Stimulated activated CD8-positive, alpha-beta memory T cell treated with anti-CD3 and anti-CD28 coated beads, Interleukin-15, amount 100 ng/mL, for 24 hours (primary cell): ENCODE data around the gene CNNM3.
"Not testable (repeated sequence)": the region's sequence is repeated elsewhere in the genome, so short reads cannot be mapped to it uniquely, and the experiment has no call there.

ENCODE experiments used
- DNase-seq: peaks from one replicate; pipeline ENCODE4 v3.0.0-alpha.2; 2020; ENCODE audit warnings: low read depth

Gene CNNM3

DNA sequence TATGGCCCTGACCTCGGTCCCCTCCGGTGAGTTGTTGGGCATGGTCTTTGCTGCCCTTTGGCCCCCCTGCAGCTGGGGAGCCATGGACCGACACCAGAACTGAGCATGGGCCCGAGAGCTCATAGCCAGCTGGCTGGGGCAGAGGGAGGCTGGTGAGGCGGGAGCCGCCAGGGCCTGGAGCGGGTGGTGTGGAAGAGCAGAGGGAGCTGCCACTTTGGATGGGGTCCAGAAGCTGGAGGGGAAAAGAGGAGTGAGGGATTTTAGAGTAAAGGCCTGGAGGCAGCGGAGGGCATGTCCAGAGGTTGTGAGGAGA is 16.5 kb upstream of the CNNM3 start:
- DNase-seq, result no peak

DNA sequence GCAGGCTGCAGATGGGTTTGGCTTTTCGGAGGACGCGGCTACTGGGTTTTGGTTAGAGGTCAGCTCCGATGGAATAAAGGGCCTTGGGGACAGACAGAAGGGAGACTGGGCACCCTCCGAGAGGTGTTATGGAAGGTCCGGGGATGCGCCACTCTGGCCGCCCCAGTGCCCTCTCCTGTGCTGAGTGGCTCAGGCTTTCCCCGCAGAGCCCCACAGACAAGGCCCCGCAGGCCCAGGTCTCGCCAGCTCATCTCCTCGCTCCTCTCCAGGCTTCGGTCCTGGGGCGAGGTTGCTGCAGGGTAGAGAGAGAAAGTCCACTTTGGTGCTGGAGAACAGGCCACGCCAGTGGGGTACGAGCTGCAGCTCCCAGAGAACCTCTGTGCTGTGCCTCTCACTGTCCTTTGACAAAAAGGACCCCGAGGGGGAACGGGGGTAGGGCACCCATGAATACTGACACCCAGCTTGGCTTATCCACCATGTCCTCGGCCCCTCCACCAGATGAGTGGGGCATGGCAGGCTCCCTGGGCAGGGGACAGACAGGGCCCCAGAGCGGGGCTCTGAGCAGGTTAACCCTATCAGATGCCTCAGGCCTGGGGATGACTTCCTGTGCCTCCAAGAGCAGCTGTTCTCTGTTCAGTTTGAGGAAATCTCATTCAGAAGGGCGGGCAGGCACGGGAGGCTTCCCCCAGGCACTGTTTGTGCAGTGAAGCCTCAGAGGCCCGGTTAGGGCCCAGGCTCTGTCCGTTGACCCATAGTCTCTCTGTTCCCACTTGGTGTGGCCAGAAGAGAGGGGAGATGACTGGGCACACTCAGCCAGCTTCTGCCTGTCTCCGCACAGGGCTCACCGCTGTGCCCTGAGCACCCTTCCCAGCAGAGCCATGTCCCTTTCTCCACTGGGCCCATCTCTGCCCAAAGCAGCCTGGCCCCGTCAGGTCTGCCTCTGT is 15.7 kb upstream of the CNNM3 start:
- DNase-seq, result no peak

DNA sequence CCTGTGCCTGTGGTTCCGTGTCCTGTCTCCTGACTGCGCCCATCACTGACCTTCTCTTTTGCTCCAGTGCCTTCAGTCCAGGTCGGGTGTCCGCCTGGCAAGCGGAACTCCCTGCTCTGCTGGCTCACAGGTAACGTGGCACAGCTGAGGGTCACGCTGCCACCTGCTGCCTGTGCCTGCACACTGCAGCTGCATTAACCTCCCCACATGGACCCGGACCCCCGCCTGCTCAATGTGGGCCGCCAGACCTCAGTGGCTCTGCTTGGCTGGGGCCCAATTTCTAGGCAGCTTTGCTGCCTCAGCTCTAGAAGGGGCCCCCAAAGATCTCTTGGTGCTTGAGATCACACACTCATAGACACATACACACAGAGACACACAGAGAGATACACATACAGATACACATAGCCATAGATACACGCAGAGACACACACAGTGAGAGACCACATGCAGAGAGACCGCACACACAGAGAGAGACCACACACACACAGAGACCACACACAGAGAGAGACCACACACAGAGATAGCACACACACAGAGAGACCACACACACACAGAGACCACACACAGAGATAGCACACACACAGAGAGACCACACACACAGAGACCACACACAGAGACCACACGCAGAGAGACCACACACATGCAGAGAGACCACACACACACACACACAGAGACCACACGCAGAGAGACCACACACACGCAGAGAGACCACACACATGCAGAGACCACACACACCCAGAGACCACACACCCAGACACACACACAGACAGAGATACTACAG is 14.9 kb upstream of the CNNM3 start:
- DNase-seq, result peak; percentile 35

DNA sequence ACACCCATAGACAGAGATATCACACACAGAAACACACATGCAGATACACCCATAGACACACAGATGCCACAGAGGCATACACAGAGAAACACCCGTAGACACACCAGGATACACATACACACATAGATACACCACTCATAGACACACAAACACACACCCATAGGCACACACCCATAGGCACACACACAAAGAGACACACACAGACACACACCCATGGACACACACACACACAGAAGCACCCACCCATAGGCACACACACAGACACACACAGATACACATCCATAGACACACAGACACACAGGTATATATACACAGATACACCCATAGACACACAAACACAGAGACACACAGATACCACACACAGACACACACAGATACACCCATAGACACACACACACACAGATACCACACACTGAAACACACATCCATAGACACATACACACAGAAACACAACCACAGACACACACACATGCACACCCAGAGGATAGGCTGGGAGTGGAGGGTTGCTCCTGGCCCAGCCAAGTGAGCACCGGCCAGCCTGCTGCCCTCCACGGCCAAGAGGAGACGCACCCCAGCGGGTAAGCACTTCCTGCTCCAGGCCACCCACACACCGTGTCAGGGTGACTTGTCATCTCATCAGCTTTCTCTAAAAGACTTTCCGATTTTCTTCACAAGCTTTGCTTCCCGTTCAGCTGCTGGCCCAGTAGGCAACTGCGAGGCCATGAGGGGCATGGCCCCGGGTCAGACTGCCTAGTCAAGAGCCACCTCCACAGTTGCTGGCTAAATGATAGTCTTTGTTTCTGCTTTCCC is 14.1 kb upstream of the CNNM3 start:
- no peak for DNase-seq

DNA sequence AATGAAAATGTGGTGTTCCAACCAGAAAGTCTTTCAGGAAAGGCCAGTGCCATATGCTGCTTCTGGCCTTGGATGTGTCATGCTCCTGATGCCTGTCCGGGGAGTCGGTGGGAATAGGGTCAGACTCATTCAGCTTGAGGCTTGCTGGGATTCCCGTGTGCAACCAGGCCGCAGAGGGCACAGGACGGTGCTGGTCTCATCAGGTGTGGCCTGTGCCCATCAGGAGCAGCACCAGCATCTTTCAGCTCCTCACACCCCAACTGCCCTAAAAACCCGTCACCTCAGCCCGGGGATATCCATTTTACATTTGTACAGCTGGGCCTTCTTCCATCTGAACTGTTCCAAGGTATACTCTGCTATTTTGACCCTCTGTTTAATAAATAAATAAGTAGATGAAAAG is 13.3 kb upstream of the CNNM3 start:
- DNase-seq, result no peak

DNA sequence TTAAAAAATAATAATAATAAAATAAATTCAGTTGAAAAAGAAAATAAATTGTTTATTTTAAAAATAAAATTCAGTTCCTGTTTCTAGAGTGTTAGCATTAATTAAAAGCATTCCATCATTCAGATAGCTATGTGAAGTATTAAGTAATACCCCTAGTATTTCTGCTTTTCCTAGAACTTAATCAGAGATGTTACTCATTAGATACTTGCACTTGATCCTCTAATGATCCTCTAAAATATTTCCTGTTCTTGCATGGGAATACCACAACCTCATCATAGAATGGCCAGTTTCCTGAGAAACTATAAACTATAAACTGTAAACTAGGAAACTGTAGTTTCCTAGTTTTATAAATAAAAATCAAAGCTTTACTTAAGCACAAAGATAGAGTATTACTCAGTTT is 11.1 kb upstream of the CNNM3 start:
- DNase-seq, result no peak

DNA sequence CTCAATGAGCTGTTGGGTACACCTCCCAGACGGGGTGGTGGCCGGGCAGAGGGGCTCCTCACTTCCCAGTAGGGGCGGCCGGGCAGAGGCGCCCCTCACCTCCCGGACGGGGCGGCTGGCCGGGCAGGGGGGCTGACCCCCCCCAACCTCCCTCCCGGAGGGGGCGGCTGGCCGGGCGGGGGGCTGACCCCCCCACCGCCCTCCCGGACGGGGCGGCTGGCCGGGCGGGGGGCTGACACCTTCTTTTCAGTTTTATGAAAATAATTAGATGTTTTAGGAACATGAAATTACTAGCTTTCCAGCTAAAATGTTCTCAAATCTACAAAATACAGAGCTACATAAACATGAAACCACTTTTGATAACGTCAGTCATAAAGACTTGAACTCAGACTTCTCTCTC is 10.1 kb upstream of the CNNM3 start:
- DNase-seq, result not testable (repeated sequence)

DNA sequence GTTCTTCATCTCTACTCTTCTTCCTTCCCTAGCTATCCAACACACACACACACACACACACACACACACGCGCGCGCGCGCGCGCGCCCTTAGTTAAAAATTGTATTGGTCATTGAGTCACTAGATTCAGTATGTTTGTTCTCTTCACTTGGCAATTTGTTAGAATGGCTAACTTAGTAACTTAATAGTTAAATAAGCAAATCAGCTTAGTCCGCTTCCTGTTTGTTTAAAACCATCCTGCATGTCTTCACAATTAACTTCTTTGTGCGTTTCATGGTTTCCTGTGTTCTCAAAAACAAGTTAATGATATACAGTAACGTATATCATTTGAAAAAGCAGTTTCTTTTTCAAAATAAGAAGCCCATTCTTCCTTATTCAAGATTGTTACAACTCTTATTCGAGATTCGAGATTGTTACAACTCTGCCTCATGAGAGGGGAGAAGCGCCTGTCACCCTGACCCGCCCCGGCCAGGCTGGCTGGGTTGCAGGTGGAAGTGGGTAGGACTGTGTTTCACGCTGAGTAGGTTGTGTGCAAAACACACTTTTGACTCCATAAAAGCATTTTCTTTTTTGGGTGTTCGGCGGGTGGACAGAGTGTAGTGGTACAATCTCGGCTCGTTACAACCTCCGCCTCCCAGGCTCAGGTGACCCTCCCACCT is 9.5 kb upstream of the CNNM3 start:
- DNase-seq, result no peak

DNA sequence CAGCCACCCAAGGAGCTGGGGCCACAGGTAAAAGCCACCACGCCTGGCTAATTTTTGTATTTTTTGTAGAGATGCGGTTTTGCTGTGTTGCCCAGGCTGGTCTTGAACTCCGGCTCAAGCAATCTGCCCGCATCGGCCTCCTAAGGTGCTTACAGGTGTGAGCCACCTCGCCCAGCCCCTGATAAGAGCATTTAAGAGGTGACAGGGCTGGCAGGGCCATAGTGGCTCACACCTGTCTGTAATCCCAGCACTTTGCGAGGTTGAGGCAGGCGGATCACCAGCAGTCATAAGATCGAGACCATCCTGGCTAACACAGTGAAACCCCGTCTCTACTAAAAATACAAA is 9.0 kb upstream of the CNNM3 start:
- no peak for DNase-seq

DNA sequence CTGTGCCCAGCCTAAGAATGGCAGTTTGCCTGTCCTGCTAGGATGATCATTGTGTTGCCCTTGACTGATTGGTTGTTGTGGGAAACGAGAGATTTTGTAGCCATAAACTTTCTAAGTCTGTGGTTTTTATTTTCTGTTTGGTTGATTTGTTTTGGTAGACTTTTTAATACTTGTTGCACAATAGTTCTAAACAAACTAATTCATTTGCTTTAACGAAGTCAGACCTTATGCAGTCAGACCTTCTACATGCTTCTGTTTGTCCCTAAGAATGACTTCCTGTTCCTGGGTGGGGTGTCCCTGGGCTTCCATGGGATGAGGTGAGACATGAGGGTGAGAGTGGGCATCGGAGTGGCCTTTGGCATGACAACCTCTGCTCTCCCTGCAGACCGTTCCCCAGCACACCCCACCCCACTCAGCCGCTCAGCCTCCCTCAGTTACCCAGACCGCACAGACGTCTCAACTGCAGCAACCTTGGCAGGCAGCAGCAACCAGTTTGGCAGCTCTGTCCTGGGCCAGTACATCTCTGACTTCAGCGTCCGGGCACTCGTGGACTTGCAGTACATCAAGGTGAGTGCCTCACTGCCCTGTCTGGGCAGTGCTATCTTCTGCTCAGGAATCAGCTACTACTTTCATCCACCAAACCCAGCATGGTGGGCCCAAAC is 7.8 kb upstream of the CNNM3 start:
- no peak for DNase-seq

DNA sequence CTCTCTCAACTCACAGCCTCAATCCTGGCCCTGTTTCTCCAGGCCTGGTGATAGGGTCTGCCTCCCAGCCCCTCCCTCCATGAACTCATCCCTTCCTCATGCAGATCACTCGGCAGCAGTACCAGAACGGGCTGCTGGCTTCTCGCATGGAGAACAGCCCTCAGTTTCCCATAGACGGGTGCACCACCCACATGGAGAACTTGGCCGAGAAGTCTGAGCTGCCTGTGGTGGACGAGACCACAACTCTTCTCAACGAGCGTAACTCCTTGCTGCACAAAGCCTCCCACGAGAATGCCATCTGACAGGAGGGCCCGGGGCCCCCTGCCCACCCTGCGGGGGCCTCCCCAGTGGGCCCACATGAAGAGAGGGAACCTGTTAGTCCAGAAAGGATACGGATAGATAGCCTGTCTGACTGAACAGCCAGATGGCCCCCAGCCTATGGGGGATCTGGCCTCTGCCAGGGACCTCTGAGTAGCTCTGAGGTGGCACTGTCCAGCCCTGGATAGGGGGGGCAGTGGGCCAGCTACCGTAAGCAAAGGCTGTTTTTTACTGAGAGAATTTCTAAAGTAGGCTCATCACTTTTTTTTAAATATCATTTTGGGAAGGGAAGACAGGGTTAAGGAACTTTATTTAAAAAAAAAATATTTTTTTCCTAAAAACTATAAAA is 6.7 kb upstream of the CNNM3 start:
- DNase-seq, result no peak

DNA sequence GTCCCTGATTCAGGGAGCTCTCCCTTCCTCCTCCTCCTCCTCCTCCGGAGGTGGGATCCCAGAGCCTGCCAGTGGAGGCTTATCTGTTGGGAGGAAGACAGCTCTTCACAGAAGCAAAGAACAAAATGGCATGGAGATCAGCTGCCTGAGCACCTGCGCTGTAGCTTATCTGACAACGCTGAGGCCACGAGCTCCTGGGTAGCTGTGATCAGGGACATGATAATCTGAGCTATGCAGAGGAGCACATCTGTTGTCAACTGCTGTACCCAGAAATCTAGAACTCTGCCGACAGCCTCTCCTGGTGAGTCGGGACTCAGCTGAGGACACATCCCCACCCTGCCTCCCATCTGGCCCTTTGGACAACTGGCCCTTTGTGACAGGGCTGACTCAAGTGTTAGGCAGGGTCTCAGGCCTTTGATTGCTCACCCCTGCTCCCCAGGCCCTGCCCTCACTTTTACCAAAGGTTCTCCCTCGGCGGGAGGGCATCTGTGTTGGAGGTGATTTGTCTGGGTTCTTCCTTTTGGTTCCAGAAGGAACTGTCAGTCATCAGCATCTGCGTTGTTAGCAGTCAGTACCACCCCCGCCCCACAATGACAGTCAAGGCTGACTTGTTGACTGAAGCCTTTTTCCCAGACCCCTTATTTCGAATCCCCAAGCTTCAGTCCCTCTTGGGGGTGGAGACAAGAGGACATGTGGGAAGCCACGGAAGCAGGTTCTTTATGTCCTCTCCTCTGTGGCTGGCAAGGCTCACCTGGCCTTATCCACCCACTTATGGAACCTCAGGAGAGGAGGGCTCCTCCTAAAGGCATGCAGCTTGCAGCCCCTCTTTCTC is 5.9 kb upstream of the CNNM3 start:
- no peak for DNase-seq

DNA sequence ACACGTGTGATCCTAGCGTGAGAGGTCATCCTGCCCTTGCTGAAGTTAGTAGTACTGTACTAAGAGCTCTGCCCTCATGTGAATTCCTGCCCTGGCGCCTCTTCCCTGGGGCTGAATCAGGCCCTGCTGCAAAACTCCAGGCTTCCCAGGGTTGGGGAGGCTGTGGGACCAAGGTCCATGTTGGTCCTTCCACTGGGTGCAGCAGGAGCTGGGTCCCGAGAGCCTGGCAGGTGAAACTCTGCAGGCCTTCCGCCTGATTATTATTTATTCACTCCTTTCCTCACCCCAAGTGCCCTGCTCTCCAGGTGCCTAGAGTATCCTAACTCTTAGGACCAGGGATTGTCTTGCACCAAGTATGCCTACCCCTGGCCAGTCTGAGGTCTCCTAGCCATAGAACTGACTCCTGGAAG is 5.3 kb upstream of the CNNM3 start:
- DNase-seq, result no peak

DNA sequence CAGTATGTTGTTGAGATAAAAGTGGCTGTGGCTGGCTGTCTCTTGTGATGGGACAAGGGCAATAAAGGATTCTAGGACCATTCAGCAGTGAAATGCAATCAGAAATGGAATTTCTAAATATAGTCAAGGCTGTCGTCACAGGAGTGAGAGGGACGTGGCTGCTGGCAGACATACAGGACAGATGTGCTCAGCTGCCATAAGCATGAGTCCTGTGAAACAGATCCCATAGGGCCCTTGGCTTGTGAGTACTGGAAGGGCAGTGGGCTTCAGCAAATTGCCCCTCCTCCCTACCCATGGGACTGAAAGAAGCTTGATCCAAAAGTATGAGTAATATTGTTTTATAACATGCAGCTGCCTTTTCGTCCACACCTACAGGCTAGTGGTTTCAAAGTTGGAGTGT is 4.2 kb upstream of the CNNM3 start:
- no peak for DNase-seq

DNA sequence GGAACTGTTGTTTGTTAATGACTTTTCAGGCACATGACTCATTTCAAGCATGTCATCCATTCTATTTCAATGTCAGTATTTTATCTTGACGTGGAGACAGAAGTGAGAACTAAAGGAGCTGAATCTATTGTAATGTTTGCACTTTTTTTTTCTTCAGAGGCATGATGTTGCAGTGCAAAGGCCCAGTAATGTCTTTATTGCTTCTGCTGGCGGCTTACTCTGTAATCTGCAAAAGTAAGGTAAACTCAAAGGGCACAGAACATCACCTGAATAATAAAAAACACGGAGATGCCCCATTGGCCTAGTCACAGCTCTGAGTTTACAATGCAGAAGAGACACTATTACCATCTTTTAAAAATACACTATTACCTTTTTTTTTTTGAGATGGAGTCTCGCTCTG is 2.4 kb upstream of the CNNM3 start:
- DNase-seq, result no peak

DNA sequence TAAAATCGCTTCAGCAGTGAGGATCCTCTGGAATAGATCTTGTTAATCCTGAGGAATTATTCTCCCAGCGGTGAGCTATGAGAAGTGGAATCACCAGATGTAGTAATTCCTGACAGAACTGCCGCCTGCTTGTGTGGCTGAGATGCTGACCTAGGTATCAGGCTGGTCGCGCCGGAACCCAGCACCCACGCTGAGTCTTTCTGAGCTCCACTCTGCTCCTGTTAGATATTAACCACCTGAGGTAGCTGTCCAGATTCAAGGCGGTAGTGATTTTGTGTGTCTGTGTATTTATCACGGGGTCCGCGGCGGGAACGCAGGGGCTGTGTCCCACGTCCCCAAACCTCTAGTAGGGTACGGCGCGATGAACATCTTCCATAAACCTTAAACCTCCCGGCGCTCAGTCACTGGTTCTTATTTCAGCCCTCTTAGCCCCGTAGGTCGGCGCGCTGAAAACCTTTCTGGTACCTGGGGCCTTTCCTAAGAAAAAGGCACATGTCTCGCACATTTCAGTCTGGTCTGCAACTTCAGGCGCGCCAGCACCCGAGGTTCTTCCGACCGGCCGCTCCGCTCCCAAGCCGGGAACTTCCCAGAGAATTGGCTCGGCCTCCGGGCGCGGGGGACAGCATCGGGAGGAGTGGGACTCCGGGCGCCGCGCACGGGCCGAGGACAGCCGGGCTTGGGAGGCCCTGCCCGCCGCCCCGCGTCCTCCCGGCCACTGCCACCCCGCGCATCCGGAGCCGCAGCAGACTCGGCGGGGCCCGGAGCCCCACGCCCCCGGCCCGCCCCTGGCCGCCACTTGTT is 542 bp upstream of the CNNM3 start:
- no peak for DNase-seq

DNA sequence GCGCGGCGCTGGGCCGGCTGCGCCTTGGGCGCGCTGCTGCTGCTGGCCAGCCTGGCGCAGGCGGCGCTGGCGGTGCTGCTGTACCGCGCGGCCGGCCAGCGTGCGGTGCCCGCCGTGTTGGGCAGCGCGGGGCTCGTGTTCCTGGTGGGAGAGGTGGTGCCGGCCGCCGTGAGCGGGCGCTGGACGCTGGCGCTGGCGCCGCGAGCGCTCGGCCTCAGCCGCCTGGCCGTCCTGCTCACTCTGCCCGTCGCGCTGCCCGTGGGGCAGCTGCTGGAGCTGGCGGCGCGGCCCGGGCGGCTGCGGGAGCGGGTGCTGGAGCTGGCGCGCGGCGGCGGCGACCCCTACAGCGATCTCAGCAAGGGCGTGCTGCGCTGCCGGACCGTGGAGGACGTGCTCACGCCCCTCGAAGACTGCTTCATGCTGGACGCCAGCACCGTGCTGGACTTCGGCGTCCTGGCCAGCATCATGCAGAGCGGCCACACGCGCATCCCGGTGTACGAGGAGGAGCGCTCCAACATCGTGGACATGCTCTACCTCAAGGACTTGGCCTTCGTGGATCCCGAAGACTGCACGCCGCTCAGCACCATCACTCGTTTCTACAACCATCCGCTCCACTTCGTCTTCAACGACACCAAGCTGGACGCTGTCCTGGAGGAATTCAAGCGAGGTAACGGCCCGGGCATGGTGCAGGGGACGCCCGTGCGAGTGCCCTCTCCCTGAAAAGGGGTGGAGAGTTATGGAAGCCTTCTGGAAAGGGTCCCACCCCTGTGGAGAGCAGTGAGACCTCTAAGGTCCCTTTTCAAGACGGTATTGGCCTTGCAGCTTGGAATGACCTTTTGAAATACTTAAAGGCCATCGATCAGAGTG is 1.0 kb downstream of the CNNM3 start:
- no peak for DNase-seq

DNA sequence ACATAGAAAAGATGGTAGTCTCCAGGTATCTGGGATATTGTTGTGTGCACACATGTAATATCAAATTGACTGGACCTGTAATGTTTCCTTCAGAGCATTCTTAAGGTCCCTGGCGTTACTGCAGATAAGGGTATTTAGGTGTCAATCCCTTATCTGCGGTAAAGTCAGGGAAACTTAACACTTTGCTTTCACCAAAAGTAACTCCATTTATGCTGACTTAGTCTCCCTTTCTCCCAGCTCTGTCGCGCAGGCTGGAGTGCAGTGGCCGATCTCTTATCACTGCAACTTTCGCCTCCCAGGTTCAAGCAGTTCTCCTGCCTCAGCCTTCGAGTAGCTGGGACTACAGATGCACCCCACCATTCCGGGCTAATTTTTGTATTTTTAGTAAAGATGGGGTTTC is 1.8 kb downstream of the CNNM3 start:
- no peak for DNase-seq
